HCT116 (cell line): Measurements from ENCODE around the gene KCNK3. TPM values are rescaled to one million over a fixed set of nuclear protein-coding genes. Genes with fewer than 3 reads are reported as not detected.

Experiments
- ATAC-seq: fragments of 200-7000 bp; cut with Tn5 transposase; 2 replicates; pipeline ENCODE4 v1.9.1; 2020; ENCODE audit warnings: mild to moderate bottlenecking, moderate library complexity
- BruUV-seq: library from RNA; stranded (reverse); fragments of 400-500 nt; replicated peaks from 2 replicates; lab custom pipeline; 2021; lab: Mats Ljungman, UMichigan
- CTCF ChIA-PET: fragments of 300-600 bp; sonication (Branson Sonifier 250); formaldehyde crosslinking; loops from one replicate; lab custom pipeline; 2021; ENCODE audit warnings: antibody characterized with exemption; lab: Charles Lee
- POLR2A ChIA-PET: fragments of 300-600, 350-600 bp; sonication (Branson Sonifier 250); formaldehyde crosslinking; loops from one replicate; lab custom pipeline; 2021; ENCODE audit warnings: antibody characterized with exemption; lab: Charles Lee
- RAD21 ChIA-PET, 2 experiments: fragments of 300-600 bp; sonication (Branson Sonifier 250); formaldehyde crosslinking; loops; one replicate each; lab custom pipeline; 2023; ENCODE audit warnings: low total read pairs in 2 of 2; ENCODE audit not compliant: uncharacterized antibody in 2 of 2, unreplicated experiment in 2 of 2, low non-redundant PET in 1 of 2; lab: Charles Lee
- DNase-seq: peaks from one replicate; pipeline ENCODE4 v3.0.0-alpha.2; 2010; ENCODE audit warnings: low read depth, low spot score
- H2AFZ ChIP-seq: fragments of 200-600 bp; shearing (Covaris generic), sonication (generic); 2 replicates; pipeline ENCODE4 v1.6.1; 2017; ENCODE audit warnings: low read depth, mixed run types, mixed read lengths, antibody characterized with exemption, low read length; ENCODE audit not compliant: poor library complexity, severe bottlenecking
- H3K27ac ChIP-seq: 2 replicates; pipeline ENCODE4 v1.5.1; 2012; ENCODE audit warnings: low read depth, low read length
- H3K27me3 ChIP-seq: fragments of 200-600 bp; sonication (generic); 2 replicates; pipeline ENCODE4 v1.6.1; 2016; ENCODE audit warnings: mixed run types, low read length, mixed read lengths; ENCODE audit not compliant: insufficient read depth
- H3K36me3 ChIP-seq, 2 experiments: fragments of 200-500 bp in 1 of 2; fragments of 200-600 bp in 1 of 2; sonication (Bioruptor generic) in 1 of 2; sonication (generic) in 1 of 2; 2 replicates each; pipeline versions ENCODE4 v1.5.1 to v1.6.1; 2014 to 2016; ENCODE audit warnings: low read length in 2 of 2, inconsistent platforms in 1 of 2, mixed read lengths in 1 of 2, mixed run types in 1 of 2; ENCODE audit not compliant: insufficient read depth in 2 of 2, control insufficient read depth in 1 of 2
- H3K4me1 ChIP-seq, 2 experiments: fragments of 200-600 bp in 1 of 2; sonication (generic) in 1 of 2; 2 replicates each; pipeline versions ENCODE4 v1.5.1 to v1.6.1; 2012 to 2017; ENCODE audit warnings: low read length in 2 of 2, inconsistent platforms in 1 of 2, mild to moderate bottlenecking in 1 of 2, mixed read lengths in 1 of 2, mixed run types in 1 of 2, moderate library complexity in 1 of 2; ENCODE audit not compliant: insufficient read depth in 2 of 2, control insufficient read depth in 1 of 2
- H3K4me2 ChIP-seq: fragments of 200-600 bp; sonication (generic); 2 replicates; pipeline ENCODE4 v1.6.1; 2017; ENCODE audit warnings: mixed run types, low read length, mixed read lengths
- H3K4me3 ChIP-seq, 2 experiments: fragments of 200-600 bp in 1 of 2; sonication (generic) in 1 of 2; replicated peaks in 1 of 2; 2 replicates each; pipeline ENCODE4 v1.5.1; 2011 to 2016; ENCODE audit warnings: low read length in 2 of 2, control low read depth in 1 of 2, low read depth in 1 of 2, mild to moderate bottlenecking in 1 of 2, mixed read lengths in 1 of 2, mixed run types in 1 of 2
- H3K79me2 ChIP-seq: fragments of 200-600 bp; sonication (generic); 2 replicates; pipeline ENCODE4 v1.6.1; 2017; ENCODE audit warnings: mild to moderate bottlenecking, mixed run types, low read length, moderate library complexity, mixed read lengths; ENCODE audit not compliant: insufficient read depth
- H3K9ac ChIP-seq: fragments of 200-600 bp; sonication (generic); 2 replicates; pipeline ENCODE4 v1.6.1; 2016; ENCODE audit warnings: low read length, mixed read lengths
- H3K9me2 ChIP-seq: fragments of 200-600 bp; sonication (generic), shearing (Covaris generic); 2 replicates; pipeline ENCODE4 v1.6.1; 2017; ENCODE audit warnings: mixed run types, mild to moderate bottlenecking, moderate library complexity; ENCODE audit not compliant: insufficient read depth
- H3K9me3 ChIP-seq, 2 experiments: fragments of 200-500 bp in 1 of 2; fragments of 200-600 bp in 1 of 2; sonication (Bioruptor generic) in 1 of 2; sonication (generic) in 1 of 2; 2 replicates each; pipeline ENCODE4 v1.6.1; 2014 to 2017; ENCODE audit warnings: low read length in 2 of 2, mixed read lengths in 2 of 2, inconsistent platforms in 1 of 2, low read depth in 1 of 2, mild to moderate bottlenecking in 1 of 2, mixed run types in 1 of 2, moderate library complexity in 1 of 2; ENCODE audit not compliant: control insufficient read depth in 1 of 2, insufficient read depth in 1 of 2
- H4K20me1 ChIP-seq: fragments of 200-600 bp; sonication (generic), shearing (Covaris generic); 2 replicates; pipeline ENCODE4 v1.6.1; 2017; ENCODE audit warnings: mixed run types, mild to moderate bottlenecking, moderate library complexity; ENCODE audit not compliant: insufficient read depth
- ELF1 ChIP-seq: IDR thresholded peaks from 2 replicates; pipeline ENCODE4 v1.6.1; 2012; ENCODE audit warnings: low read depth, borderline replicate concordance
- FOSL1 ChIP-seq: IDR thresholded peaks from 2 replicates; pipeline ENCODE4 v1.6.1; 2012; ENCODE audit warnings: low read depth
- MAX ChIP-seq: IDR thresholded peaks from 2 replicates; pipeline ENCODE4 v1.6.1; 2012
- RAD21 ChIP-seq: IDR thresholded peaks from 2 replicates; pipeline ENCODE4 v1.6.1; 2012; ENCODE audit warnings: low read depth, mild to moderate bottlenecking
- SIN3A ChIP-seq: IDR thresholded peaks from 2 replicates; pipeline ENCODE4 v1.6.1; 2012; ENCODE audit warnings: low read depth
- TCF7L2 ChIP-seq: IDR thresholded peaks from 2 replicates; pipeline ENCODE4 v1.7.0; 2011; ENCODE audit warnings: borderline replicate concordance, inconsistent platforms; ENCODE audit not compliant: insufficient read depth, insufficient read length; ENCODE audit errors: extremely low read depth
- ZBTB33 ChIP-seq: IDR thresholded peaks from 2 replicates; pipeline ENCODE4 v1.6.1; 2011; ENCODE audit warnings: mild to moderate bottlenecking, low read length, moderate library complexity; ENCODE audit not compliant: insufficient replicate concordance; ENCODE audit errors: extremely low read depth
- ZNF274 ChIP-seq: fragments of 200-500 bp; sonication (Bioruptor generic); IDR thresholded peaks from 2 replicates; pipeline ENCODE4 v1.6.1; 2014; ENCODE audit warnings: mild to moderate bottlenecking, low read depth, low read length, inconsistent platforms
- intact Hi-C: fragments of 100-400 bp; cut with micrococcal nuclease; formaldehyde crosslinking; loops from 2 replicates; pipeline ENCODE4 v1.10.0; 2022
- total RNA-seq: library from RNA; stranded (reverse); gene quantifications from one replicate; pipeline ENCODE4 v1.2.1, GENCODE V29; 2021; ENCODE audit not compliant: unreplicated experiment

KCNK3 gene
- total RNA-seq, 1 experiment from 2014 or later = 0.71 TPM

- CTCF ChIA-PET = no interaction called here
- H3K27ac ChIP-seq = no peak overlapping the region
Measured at GRCh38 chr2:26652361-26653041, 40.0 kb upstream of the KCNK3 start.

More at GRCh38 chr2:26652361-26653041, 40.0 kb upstream of the KCNK3 start:
- BruUV-seq = no TSS peak
- Histone ChIP-seq H3K9me2 (no peaks in the 10 kb centered on the region), H2AFZ (no peak overlapping the region), H3K27me3 (peaks cover 4% of the 10 kb centered on the region; the same call in 1 of the 2 replicates), H3K4me1 (no peaks in the 10 kb centered on the region), H3K36me3 (no peaks in the 10 kb centered on the region), H4K20me1 (no peaks in the 10 kb centered on the region), H3K4me3 (no peak overlapping the region), H3K9ac (no peak overlapping the region), H3K9me3 (no peaks in the 10 kb centered on the region), H3K4me2 (no peak overlapping the region), H3K79me2 (no peaks in the 10 kb centered on the region)
- no peak for DNase-seq
- TF ChIP-seq RAD21 (no peak), ZNF274 (no peak), FOSL1 (no peak), SIN3A (no peak), MAX (no peak), ELF1 (no peak), TCF7L2 (no peak), ZBTB33 (no peak)
- RAD21 ChIA-PET = no interaction called here
- POLR2A ChIA-PET = no interaction called here
- intact Hi-C loops = no loop called here
- ATAC-seq = no peak
